ENCODE results near the gene HTR3E. TPM values are rescaled to one million over a fixed set of nuclear protein-coding genes. Genes with fewer than 3 reads are reported as not detected.
"Not testable (repeated sequence)": the region's sequence is repeated elsewhere in the genome, so short reads cannot be mapped to it uniquely, and the experiment has no call there.

HTR3E gene
- total RNA-seq, 4 donors from 2014 or later = not detected

GRCh38 chr3:184099806-184100686 is 3.2 kb downstream of the HTR3E start:
- intact Hi-C loops (cut with DNase I; ENCODE audit: low total_unique reads) = no loop called here
- TF ChIP-seq POLR2A (IDR thresholded peaks at IDR 0.05) (no peak), CTCF (IDR thresholded peaks at IDR 0.05 in 4 of 5, conservative IDR thresholded peaks at IDR 0.05 in 1 of 5) (no peak)

DNA sequence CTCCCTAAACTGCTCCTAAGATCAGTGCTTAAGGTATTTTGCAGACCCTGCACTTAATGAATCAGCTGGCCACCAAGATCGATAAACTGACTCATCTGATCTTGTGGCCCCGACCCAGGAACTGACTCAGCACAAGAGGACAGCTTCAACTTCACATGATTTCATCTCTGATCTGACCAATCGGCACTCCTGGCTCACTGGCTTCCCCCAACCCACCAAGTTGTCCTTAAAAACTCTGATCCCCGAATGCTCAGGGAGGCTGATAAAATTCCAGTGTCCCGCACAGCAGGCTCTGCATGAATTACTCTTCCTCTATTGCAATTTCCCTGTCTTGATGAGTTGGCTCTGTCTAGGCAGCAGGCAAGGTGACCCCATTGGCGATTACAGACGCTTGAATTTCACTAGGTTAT is 13.5 kb downstream of the HTR3E start:
- ATAC-seq (no peak), DNase-seq (no peak)
- Histone ChIP-seq H3K9me3 (no peaks in the 10 kb centered on the region), H3K27ac (no peak overlapping the region), H3K27me3 (no peaks in the 10 kb centered on the region), H3K36me3 (no peaks in the 10 kb centered on the region), H3K4me1 (no peaks in the 10 kb centered on the region), H3K4me3 (no peak overlapping the region)
- in situ Hi-C loops (cut with MboI; ENCODE audit: low sequenced_read_pairs in 4 of 4) = loop anchor here in 1 of 4 donors (10.0 kb wide), 1 partner anchor 56 kb away; the partner anchor contains the start of gene HTR3C
- TF ChIP-seq POLR2A (IDR thresholded peaks at IDR 0.05) (no peak), CTCF (IDR thresholded peaks at IDR 0.05 in 4 of 5, conservative IDR thresholded peaks at IDR 0.05 in 1 of 5) (no peak)
- intact Hi-C loops (cut with DNase I; ENCODE audit: low total_unique reads) = no loop called here

More at GRCh38 chr3:184099806-184100686, 3.2 kb downstream of the HTR3E start:
- H3K27me3 ChIP-seq = peaks cover 0 to 11% (median 7%) of the 10 kb centered on the region in 3 donors
- H3K4me1 ChIP-seq = no peaks in the 10 kb centered on the region
- no peaks in the 10 kb centered on the region for H3K36me3 ChIP-seq
- H3K27ac ChIP-seq = no peak overlapping the region
- ATAC-seq (no peak), DNase-seq (no peak)
- in situ Hi-C loops (cut with MboI; ENCODE audit: low sequenced_read_pairs in 4 of 4) = no loop called here
- H3K9me3 ChIP-seq = no peaks in the 10 kb centered on the region
- H3K4me3 ChIP-seq = no peak overlapping the region

DNA sequence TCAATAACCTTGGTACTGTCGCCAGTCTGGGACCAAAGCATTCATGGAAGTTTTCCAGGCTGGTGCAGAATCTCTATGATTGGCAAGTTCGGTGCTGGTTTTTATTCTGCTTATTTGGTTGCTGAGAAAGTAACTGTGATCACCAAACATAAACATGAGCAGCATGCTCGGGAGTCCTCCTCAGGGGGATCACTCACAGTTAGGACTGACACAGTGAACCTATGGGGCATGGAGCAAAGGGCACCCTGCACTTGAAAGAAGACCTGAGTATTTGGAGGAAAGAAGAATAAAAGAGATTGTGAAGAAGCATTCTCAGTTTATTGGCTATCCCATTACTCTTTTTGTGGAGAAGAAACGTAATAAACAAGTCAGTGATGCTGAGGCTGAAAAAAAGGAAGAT is 19.2 kb downstream of the HTR3E start:
- H3K4me3 ChIP-seq = no peak overlapping the region
- H3K4me1 ChIP-seq = no peaks in the 10 kb centered on the region
- intact Hi-C loops (cut with DNase I; ENCODE audit: low total_unique reads) = no loop called here
- no peak overlapping the region for H3K27ac ChIP-seq
- in situ Hi-C loops (cut with MboI; ENCODE audit: low sequenced_read_pairs in 4 of 4) = loop anchor here in 1 of 4 donors (10.0 kb wide), 1 partner anchor 61 kb away; the partner anchor contains the start of gene HTR3C
- no peak for DNase-seq
- H3K27me3 ChIP-seq = no peaks in the 10 kb centered on the region
- TF ChIP-seq CTCF (IDR thresholded peaks at IDR 0.05 in 4 of 5, conservative IDR thresholded peaks at IDR 0.05 in 1 of 5) (no peak), POLR2A (IDR thresholded peaks at IDR 0.05) (no peak)
- H3K9me3 ChIP-seq = no peaks in the 10 kb centered on the region
- no peaks in the 10 kb centered on the region for H3K36me3 ChIP-seq
- no peak for ATAC-seq

DNA sequence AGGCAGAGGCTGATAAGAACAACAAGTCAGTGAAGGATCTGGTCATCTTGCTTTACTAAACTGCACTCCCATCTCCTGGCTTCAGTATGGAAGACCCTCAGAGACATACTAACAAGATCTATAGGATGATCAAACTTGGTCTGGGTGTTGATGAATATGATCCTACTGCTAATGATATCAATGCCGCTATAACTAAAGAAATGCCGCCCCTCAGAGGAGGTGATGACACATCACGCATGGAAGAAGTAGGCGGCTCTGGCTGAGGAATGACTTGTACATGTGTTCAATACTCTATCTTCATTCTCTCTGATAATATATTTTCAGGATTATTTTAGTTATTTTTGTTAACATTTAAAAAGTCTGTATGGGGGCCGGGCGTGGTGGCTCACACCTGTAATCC is 20.8 kb downstream of the HTR3E start:
- DNase-seq (no peak), ATAC-seq (no peak)
- Histone ChIP-seq H3K27ac (no peak overlapping the region), H3K27me3 (no peaks in the 10 kb centered on the region), H3K9me3 (no peaks in the 10 kb centered on the region), H3K36me3 (no peaks in the 10 kb centered on the region), H3K4me3 (no peak overlapping the region), H3K4me1 (no peaks in the 10 kb centered on the region)
- in situ Hi-C loops (cut with MboI; ENCODE audit: low sequenced_read_pairs in 4 of 4) (loop anchor here in 1 of 4 donors (10.0 kb wide), 1 partner anchor 63 kb away; the partner anchor contains the start of gene HTR3C), intact Hi-C loops (cut with DNase I; ENCODE audit: low total_unique reads) (no loop called here)
- TF ChIP-seq CTCF (IDR thresholded peaks at IDR 0.05 in 4 of 5, conservative IDR thresholded peaks at IDR 0.05 in 1 of 5) (no peak), POLR2A (IDR thresholded peaks at IDR 0.05) (no peak)

DNA sequence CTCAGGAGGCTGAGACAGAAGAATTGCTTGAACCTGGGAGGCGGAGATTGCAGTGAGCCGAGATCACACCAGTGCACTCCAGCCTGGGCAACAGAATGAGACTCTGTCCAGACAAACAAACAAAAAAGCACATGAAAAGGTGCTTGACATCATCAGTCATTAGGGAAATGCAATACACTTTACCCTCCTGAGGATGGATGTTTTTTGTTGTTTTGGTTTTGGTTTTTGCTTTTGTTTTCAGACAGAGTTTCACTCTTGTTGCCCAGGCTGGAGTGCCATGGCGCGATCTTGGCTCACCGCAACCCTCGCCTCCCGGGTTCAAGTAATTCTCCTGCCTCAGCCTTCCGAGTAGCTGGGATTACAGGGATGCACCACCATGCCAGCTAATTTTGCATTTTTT is 24.2 kb downstream of the HTR3E start:
- H3K27me3 ChIP-seq; H3K27ac ChIP-seq; in situ Hi-C loops (cut with MboI; ENCODE audit: low sequenced_read_pairs in 4 of 4); H3K36me3 ChIP-seq; ATAC-seq; intact Hi-C loops (cut with DNase I; ENCODE audit: low total_unique reads); DNase-seq; H3K4me1 ChIP-seq; H3K4me3 ChIP-seq; H3K9me3 ChIP-seq: not testable (repeated sequence)
